Measurements from ENCODE around the gene COL4A2. TPM values are rescaled to one million over a fixed set of nuclear protein-coding genes. Genes with fewer than 3 reads are reported as not detected.

The COL4A2 gene
- total RNA-seq, 1 donor from 2014 or later, result 120 TPM

GRCh38 chr13:110268061-110268460 is 39.0 kb upstream of the COL4A2 start:
- H3K36me3 Mint-ChIP-seq (ENCODE audit: insufficient read depth), result no peaks in the 10 kb centered on the region
- no peak overlapping the region for H3K27ac Mint-ChIP-seq
- no peak overlapping the region for H3K4me3 Mint-ChIP-seq (ENCODE audit: low read depth)
- no peaks in the 10 kb centered on the region for H3K27me3 Mint-ChIP-seq
- TF ChIP-seq CTCF (IDR thresholded peaks at IDR 0.05; ENCODE audit: unreplicated experiment), result no peak
- peaks cover 10% of the 10 kb centered on the region for H3K4me1 Mint-ChIP-seq (ENCODE audit: low read depth)
- DNase-seq (ENCODE audit: low spot score, unreplicated experiment), result no peak
- no peaks in the 10 kb centered on the region for H3K9me3 Mint-ChIP-seq (ENCODE audit: low read depth)

- DNase-seq (ENCODE audit: low spot score, unreplicated experiment), result no peak
- Mint-ChIP-seq H3K9me3 (ENCODE audit: low read depth) (no peaks in the 10 kb centered on the region), H3K4me1 (ENCODE audit: low read depth) (peaks cover 10% of the 10 kb centered on the region)
These were observed 38.4 kb upstream of the COL4A2 start for GRCh38 chr13:110268576-110269185.

GRCh38 chr13:110269509-110270185 is 37.4 kb upstream of the COL4A2 start:
- Mint-ChIP-seq H3K27ac (no peak overlapping the region), H3K9me3 (ENCODE audit: low read depth) (no peaks in the 10 kb centered on the region), H3K4me3 (ENCODE audit: low read depth) (no peak overlapping the region), H3K27me3 (no peaks in the 10 kb centered on the region), H3K36me3 (ENCODE audit: insufficient read depth) (no peaks in the 10 kb centered on the region), H3K4me1 (ENCODE audit: low read depth) (peaks cover 5% of the 10 kb centered on the region)
- no peak for TF ChIP-seq CTCF (IDR thresholded peaks at IDR 0.05; ENCODE audit: unreplicated experiment)
- no peak for DNase-seq (ENCODE audit: low spot score, unreplicated experiment)

More at GRCh38 chr13:110268576-110269185, 38.4 kb upstream of the COL4A2 start:
- Mint-ChIP-seq H3K27ac (no peak overlapping the region), H3K4me3 (ENCODE audit: low read depth) (no peak overlapping the region), H3K36me3 (ENCODE audit: insufficient read depth) (no peaks in the 10 kb centered on the region), H3K27me3 (no peaks in the 10 kb centered on the region)
- TF ChIP-seq CTCF (IDR thresholded peaks at IDR 0.05; ENCODE audit: unreplicated experiment), result no peak

- Mint-ChIP-seq H3K36me3 (ENCODE audit: insufficient read depth) (no peaks in the 10 kb centered on the region), H3K27me3 (no peaks in the 10 kb centered on the region)
- TF ChIP-seq CTCF (IDR thresholded peaks at IDR 0.05; ENCODE audit: unreplicated experiment), result no peak
These were observed 36.6 kb upstream of the COL4A2 start for GRCh38 chr13:110270507-110270906.

GRCh38 chr13:110271313-110271712 is 35.8 kb upstream of the COL4A2 start:
- no peak overlapping the region for H3K4me3 Mint-ChIP-seq (ENCODE audit: low read depth)
- H3K36me3 Mint-ChIP-seq (ENCODE audit: insufficient read depth), result no peaks in the 10 kb centered on the region
- DNase-seq (ENCODE audit: low spot score, unreplicated experiment), result no peak
- H3K4me1 Mint-ChIP-seq (ENCODE audit: low read depth), result peaks cover 5% of the 10 kb centered on the region
- H3K27ac Mint-ChIP-seq, result no peak overlapping the region
- H3K9me3 Mint-ChIP-seq (ENCODE audit: low read depth), result no peaks in the 10 kb centered on the region
- no peak for TF ChIP-seq CTCF (IDR thresholded peaks at IDR 0.05; ENCODE audit: unreplicated experiment)
- H3K27me3 Mint-ChIP-seq, result no peaks in the 10 kb centered on the region

More at GRCh38 chr13:110270507-110270906, 36.6 kb upstream of the COL4A2 start:
- Mint-ChIP-seq H3K27ac (no peak overlapping the region), H3K4me1 (ENCODE audit: low read depth) (peaks cover 5% of the 10 kb centered on the region), H3K9me3 (ENCODE audit: low read depth) (no peaks in the 10 kb centered on the region), H3K4me3 (ENCODE audit: low read depth) (no peak overlapping the region)
- DNase-seq (ENCODE audit: low spot score, unreplicated experiment), result no peak
